PC-9 (cell line): ENCODE measurements around the gene IL17REL. TPM values are rescaled to one million over a fixed set of nuclear protein-coding genes. Genes with fewer than 3 reads are reported as not detected.

Source experiments
- BruUV-seq: library from RNA; stranded (reverse); fragments of 400-500 nt; replicated peaks from 2 replicates; lab custom pipeline; 2021; lab: Mats Ljungman, UMichigan
- CTCF ChIA-PET: fragments of 300-600 bp; sonication (Branson Sonifier 250); formaldehyde crosslinking; loops from one replicate; lab custom pipeline; 2022; ENCODE audit warnings: antibody characterized with exemption; lab: Charles Lee
- POLR2A ChIA-PET: fragments of 300-600 bp; sonication (Branson Sonifier 250); formaldehyde crosslinking; loops from one replicate; lab custom pipeline; 2022; ENCODE audit warnings: antibody characterized with exemption; ENCODE audit not compliant: unreplicated experiment; lab: Charles Lee
- DNase-seq, 2 experiments: peaks; one replicate each; pipeline versions ENCODE4 v3.0.0 to v3.0.0-alpha.2; 2015 to 2022; ENCODE audit warnings: mixed read lengths in 1 of 2
- H2AFZ ChIP-seq: fragments of 200-600 bp; sonication (generic); 2 replicates; pipeline ENCODE4 v1.8.1; 2017; ENCODE audit warnings: antibody characterized with exemption
- H3F3A ChIP-seq: fragments of 200-600 bp; sonication (generic); 2 replicates; pipeline ENCODE4 v1.8.1; 2017; ENCODE audit warnings: antibody characterized with exemption, mild to moderate bottlenecking, low read depth; ENCODE audit not compliant: insufficient read depth
- H3K27ac ChIP-seq: fragments of 200-600 bp; sonication (generic); 2 replicates; pipeline ENCODE4 v1.6.1; 2016; ENCODE audit warnings: mixed run types
- H3K27me3 ChIP-seq: fragments of 200-600 bp; sonication (generic); 2 replicates; pipeline ENCODE4 v1.6.1; 2016; ENCODE audit warnings: low read depth, mixed run types; ENCODE audit not compliant: insufficient read depth
- H3K36me3 ChIP-seq: fragments of 200-600 bp; sonication (generic); 2 replicates; pipeline ENCODE4 v1.6.1; 2016; ENCODE audit warnings: low read depth, mixed run types
- H3K4me1 ChIP-seq: fragments of 200-600 bp; sonication (generic); replicated peaks from 2 replicates; pipeline ENCODE4 v1.6.1; 2016; ENCODE audit warnings: mixed run types; ENCODE audit not compliant: insufficient read depth
- H3K4me2 ChIP-seq: fragments of 200-600 bp; sonication (generic); 2 replicates; pipeline ENCODE4 v1.6.1; 2017; ENCODE audit warnings: mixed run types
- H3K4me3 ChIP-seq: fragments of 200-600 bp; sonication (generic); 2 replicates; pipeline ENCODE4 v1.6.1; 2016; ENCODE audit warnings: mixed run types
- H3K79me2 ChIP-seq: fragments of 200-600 bp; sonication (generic); 2 replicates; pipeline ENCODE4 v1.6.1; 2017; ENCODE audit warnings: low read depth, mixed run types
- H3K9me2 ChIP-seq: fragments of 200-600 bp; sonication (generic); 2 replicates; pipeline ENCODE4 v1.8.1; 2017; ENCODE audit warnings: mild to moderate bottlenecking; ENCODE audit not compliant: insufficient read depth
- H3K9me3 ChIP-seq: fragments of 200-600 bp; sonication (generic); 2 replicates; pipeline ENCODE4 v1.8.1; 2016; ENCODE audit warnings: low read depth; ENCODE audit not compliant: insufficient read depth
- H4K20me1 ChIP-seq: fragments of 200-600 bp; sonication (generic); 2 replicates; pipeline ENCODE4 v1.8.1; 2017; ENCODE audit not compliant: insufficient read depth
- EZH2 ChIP-seq: fragments of 200-600 bp; sonication (generic); IDR thresholded peaks from 2 replicates; pipeline ENCODE4 v1.8.0; 2017; ENCODE audit warnings: antibody characterized with exemption, low read depth
- intact Hi-C: fragments of 100-400 bp; cut with micrococcal nuclease; formaldehyde crosslinking; loops from one replicate; pipeline ENCODE4 v1.10.0; 2022; ENCODE audit not compliant: unreplicated experiment
- total RNA-seq: library from RNA; stranded (reverse); gene quantifications from 2 replicates; pipeline ENCODE4 v1.2.3, GENCODE V29; 2021
- TF ChIP-seq, protein P1 (sequence below): fragments of 200-600 bp; sonication (generic); conservative IDR thresholded peaks from 2 replicates; pipeline ENCODE4 v1.6.1; 2017; ENCODE audit warnings: mixed run types, antibody characterized with exemption, mild to moderate bottlenecking, moderate library complexity

Gene IL17REL
- total RNA-seq, 1 experiment from 2014 or later: not detected

DNA sequence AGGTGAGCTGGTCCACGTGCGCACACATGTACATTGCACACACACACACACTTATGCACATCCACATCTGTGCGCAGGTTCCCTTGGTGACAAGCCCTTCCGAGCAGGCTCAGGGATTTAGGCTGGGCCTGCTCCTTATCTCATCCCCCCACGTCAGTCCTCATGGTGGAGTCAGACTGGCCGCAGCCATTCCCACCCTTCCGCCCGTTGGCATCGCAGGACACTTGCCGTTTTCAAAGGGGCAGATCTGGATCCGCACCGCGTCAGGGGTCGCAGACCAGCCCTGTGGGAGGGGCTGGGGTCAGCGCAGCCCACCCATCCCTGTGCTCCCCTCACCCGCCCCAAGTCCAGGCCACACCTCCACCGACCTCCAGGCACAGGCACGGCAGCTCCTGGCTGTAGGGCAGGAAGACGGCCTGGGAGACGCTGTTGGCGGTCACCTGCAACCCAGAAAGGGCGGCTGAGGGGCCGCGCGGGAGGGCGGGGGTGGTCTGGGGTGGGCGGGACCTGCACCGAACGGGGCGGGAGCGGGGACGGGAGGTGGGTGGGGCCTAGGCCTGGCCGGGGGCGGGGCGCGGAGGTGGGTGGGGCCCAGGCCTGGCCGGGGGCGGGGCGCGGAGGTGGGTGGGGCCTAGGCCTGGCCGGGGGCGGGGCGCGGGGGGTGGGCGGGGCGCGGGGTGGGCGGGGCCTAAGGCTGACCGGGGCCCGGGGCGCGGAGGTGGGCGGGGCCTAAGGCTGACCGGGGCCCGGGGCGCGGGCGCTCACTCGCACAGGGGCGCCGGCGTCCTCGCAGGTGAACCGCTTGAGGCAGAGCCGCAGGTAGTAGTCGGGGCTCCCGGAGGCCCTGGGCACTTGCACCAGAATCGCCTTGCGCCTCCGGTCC is 13.3 kb downstream of the IL17REL start:
- POLR2A ChIA-PET: no interaction called here
- no peak overlapping the region for H3K4me3 ChIP-seq
- no peak for DNase-seq
- intact Hi-C loops: no loop called here
- H2AFZ ChIP-seq: no peak overlapping the region
- no peaks in the 10 kb centered on the region for H3K9me2 ChIP-seq
- no peaks in the 10 kb centered on the region; the same call in 1 of the 2 replicates for H4K20me1 ChIP-seq
- BruUV-seq: no TSS peak
- H3K9me3 ChIP-seq: no peaks in the 10 kb centered on the region
- H3F3A ChIP-seq: peaks cover 10% of the 10 kb centered on the region; the same call in 1 of the 2 replicates
- H3K4me2 ChIP-seq: peak overlapping the region; percentile 41; the same call in 1 of the 2 replicates
- no peaks in the 10 kb centered on the region for H3K79me2 ChIP-seq
- CTCF ChIA-PET: no interaction called here
- no peak for TF ChIP-seq EZH2
- TF ChIP-seq, protein P1, sequence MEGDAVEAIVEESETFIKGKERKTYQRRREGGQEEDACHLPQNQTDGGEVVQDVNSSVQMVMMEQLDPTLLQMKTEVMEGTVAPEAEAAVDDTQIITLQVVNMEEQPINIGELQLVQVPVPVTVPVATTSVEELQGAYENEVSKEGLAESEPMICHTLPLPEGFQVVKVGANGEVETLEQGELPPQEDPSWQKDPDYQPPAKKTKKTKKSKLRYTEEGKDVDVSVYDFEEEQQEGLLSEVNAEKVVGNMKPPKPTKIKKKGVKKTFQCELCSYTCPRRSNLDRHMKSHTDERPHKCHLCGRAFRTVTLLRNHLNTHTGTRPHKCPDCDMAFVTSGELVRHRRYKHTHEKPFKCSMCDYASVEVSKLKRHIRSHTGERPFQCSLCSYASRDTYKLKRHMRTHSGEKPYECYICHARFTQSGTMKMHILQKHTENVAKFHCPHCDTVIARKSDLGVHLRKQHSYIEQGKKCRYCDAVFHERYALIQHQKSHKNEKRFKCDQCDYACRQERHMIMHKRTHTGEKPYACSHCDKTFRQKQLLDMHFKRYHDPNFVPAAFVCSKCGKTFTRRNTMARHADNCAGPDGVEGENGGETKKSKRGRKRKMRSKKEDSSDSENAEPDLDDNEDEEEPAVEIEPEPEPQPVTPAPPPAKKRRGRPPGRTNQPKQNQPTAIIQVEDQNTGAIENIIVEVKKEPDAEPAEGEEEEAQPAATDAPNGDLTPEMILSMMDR: no peak
- no peaks in the 10 kb centered on the region for H3K27me3 ChIP-seq
- no peaks in the 10 kb centered on the region; the same call in none of the 2 replicates for H3K4me1 ChIP-seq
- H3K36me3 ChIP-seq: no peaks in the 10 kb centered on the region
- H3K27ac ChIP-seq: no peak overlapping the region

DNA sequence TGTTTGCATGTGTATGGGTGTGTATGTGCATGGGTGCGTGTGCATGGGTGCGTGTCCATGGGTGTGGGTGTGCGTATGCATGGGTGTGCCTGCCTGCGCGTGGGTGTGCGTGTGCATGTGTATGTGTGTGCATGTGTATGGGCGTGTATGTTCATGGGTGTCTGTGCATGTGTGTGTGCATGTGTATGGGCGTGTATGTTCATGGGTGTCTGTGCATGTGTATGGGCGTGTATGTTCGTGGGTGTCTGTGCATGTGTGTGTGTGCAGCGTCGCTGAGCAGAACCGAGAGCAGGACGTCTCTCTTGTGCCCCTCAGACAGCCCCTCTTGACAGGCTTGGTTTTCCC is 13.9 kb downstream of the IL17REL start:
- Histone ChIP-seq H3K4me3 (no peak overlapping the region), H2AFZ (no peak overlapping the region), H3K36me3 (no peaks in the 10 kb centered on the region), H3K9me2 (no peaks in the 10 kb centered on the region), H3K79me2 (no peaks in the 10 kb centered on the region), H3K27ac (no peak overlapping the region), H3K4me1 (no peaks in the 10 kb centered on the region; the same call in none of the 2 replicates), H3K4me2 (no peak overlapping the region), H3K9me3 (no peaks in the 10 kb centered on the region), H3F3A (peaks cover 10% of the 10 kb centered on the region; the same call in 1 of the 2 replicates), H3K27me3 (no peaks in the 10 kb centered on the region), H4K20me1 (no peaks in the 10 kb centered on the region; the same call in 1 of the 2 replicates)
- ChIA-PET CTCF (no interaction called here), POLR2A (no interaction called here)
- TF ChIP-seq EZH2: no peak
- TF ChIP-seq, protein P1: no peak
- BruUV-seq: no TSS peak
- intact Hi-C loops: no loop called here
- no peak for DNase-seq

DNA sequence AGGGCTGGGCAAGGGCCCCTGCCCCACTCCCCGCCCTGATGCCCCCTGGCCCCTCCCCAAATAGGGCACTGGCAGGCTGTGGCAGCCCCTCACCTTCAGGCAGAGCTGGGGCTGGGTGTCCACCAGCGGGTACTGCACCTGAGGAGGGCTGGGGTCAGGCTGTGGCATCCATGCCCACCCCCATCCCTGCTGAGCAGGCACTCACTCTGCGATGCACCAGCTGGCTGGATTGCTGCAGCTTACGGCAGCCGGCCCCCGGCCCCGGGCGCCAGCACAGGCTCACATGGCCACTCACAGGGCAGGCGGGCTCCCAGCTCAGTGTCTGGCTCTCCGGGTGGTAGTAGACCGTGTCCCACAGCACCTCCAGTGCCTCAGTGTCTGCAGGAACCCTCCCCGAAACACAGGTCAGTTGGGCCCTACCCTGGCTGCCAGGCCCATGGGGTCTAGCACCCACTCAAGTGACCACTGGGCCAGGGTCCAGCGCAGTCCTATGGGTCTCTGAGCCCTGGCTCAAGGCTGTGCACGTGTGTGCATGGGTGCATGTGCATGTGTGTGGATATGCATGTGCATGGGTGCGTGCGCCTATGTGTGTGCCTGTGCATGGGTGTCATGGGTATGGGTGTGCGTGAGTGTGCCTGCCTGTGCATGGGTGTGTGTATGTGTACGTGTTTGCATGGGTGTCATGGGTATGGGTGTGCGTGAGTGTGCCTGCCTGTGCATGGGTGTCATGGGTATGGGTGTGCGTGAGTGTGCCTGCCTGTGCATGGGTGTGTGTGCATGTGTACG is 14.4 kb downstream of the IL17REL start:
- H3K27me3 ChIP-seq: 0 out of 2 replicates have a peak, but pooled peaks cover under 1% of the 10 kb centered on the region
- no peaks in the 10 kb centered on the region; the same call in 1 of the 2 replicates for H4K20me1 ChIP-seq
- H3K4me1 ChIP-seq: no peaks in the 10 kb centered on the region; the same call in none of the 2 replicates
- H3K4me2 ChIP-seq: no peak overlapping the region
- no peaks in the 10 kb centered on the region for H3K36me3 ChIP-seq
- peaks cover 10% of the 10 kb centered on the region; the same call in 1 of the 2 replicates for H3F3A ChIP-seq
- H3K9me3 ChIP-seq: no peaks in the 10 kb centered on the region
- peak in 1 of 2 experiments; percentile 32 for DNase-seq
- TF ChIP-seq, protein P1: no peak
- no peak for TF ChIP-seq EZH2
- no peaks in the 10 kb centered on the region for H3K79me2 ChIP-seq
- ChIA-PET CTCF (no interaction called here), POLR2A (no interaction called here)
- no peak overlapping the region for H3K27ac ChIP-seq
- H3K4me3 ChIP-seq: no peak overlapping the region
- H2AFZ ChIP-seq: no peak overlapping the region
- intact Hi-C loops: loop anchor here (1.0 kb wide), 1 partner anchor 67 kb away; no protein-coding TSS in a partner anchor
- BruUV-seq: no TSS peak
- no peaks in the 10 kb centered on the region for H3K9me2 ChIP-seq
